ENCODE results near the gene FBXO21.
"Not testable (repeated sequence)": the region's sequence is repeated elsewhere in the genome, so short reads cannot be mapped to it uniquely, and the experiment has no call there.

FBXO21 gene

GRCh38 chr12:117100851-117101673 is 89.2 kb downstream of the FBXO21 start:
- DNase-seq, result no peak

DNA sequence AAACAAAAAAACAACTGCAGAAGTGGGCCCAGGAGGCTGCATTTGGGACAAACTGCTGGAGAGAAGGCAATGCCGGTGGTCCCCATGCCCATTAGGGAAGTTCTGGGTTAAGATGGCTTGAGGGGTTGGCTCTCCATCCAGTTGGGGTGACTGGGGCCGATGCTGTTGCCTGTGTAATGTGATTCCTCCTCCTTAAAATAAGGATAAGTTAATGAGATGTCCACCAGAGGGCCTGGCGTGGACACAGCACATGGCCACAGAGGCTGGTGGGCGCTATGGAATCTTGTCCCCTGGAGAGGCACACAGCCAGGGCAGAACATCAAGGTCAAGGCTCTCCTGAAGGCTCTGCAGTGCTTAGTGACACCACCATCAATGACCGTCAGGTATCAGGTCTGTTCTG is 90.0 kb downstream of the FBXO21 start:
- no peak for DNase-seq

- no peak for DNase-seq
Measured at GRCh38 chr12:117098361-117099217, 91.7 kb downstream of the FBXO21 start.

DNA sequence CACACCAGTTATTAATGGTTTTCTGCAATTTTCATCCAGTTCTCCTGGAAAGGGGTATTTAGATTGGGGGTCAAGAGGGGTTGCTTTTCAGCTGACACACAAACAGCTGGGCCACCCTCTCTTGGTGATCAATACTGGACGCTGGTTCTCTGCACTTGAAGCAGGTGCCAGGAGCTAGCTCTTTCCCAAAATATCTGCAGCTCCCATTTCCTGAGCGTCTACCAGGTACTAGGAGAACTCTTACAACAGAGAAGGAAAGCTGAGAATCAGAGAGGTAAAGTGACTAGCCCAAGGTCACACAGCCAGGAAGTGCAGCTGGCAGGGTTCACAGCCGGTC is 92.3 kb downstream of the FBXO21 start:
- no peak for DNase-seq

DNA sequence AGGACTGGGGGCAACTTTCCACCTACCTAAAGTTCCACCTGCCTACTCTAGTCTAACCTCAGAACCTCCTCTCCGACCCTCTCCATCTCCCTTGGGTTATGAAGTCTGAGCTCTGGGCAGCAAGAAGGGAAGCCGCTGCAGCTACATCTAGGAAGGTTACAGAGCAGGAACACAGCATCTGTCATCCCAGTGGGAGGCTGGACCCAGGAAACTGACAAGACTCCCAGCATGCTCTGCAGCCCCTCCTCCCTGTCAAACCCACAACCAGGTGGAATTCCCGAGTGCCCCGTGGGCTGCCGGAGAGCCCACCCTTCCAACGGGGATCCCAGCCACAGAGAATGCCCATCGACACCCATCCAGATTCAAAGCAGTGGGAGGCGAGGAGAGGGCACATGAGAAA is 93.1 kb downstream of the FBXO21 start:
- no peak for DNase-seq

DNA sequence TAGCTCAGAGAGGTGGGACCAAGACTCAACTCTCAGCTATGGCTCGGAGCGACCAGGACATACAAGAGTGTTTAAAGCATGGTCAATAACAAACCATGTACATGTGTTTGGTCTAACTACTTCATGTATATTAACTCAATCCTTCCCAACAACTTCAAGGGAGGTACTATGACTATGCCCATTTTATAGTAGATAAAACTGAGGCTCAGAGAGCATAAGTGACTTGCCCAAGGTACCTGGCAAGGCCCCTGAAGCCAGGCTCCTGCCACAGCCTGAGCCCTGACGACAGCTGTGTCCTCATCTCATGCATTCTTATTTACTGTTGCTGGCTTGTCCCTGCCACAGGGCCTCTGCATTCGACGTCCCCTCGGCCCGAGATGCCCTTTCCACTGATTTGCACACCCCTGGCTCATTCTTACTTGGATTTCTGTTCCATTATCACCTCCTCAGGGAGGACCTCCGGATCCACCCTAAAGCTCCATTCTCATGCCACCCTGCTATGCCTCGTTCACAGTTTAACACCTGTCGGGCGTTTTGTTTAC is 93.7 kb downstream of the FBXO21 start:
- no peak for DNase-seq

GRCh38 chr12:117095191-117095590 is 95.1 kb downstream of the FBXO21 start:
- not testable (repeated sequence) for DNase-seq

DNA sequence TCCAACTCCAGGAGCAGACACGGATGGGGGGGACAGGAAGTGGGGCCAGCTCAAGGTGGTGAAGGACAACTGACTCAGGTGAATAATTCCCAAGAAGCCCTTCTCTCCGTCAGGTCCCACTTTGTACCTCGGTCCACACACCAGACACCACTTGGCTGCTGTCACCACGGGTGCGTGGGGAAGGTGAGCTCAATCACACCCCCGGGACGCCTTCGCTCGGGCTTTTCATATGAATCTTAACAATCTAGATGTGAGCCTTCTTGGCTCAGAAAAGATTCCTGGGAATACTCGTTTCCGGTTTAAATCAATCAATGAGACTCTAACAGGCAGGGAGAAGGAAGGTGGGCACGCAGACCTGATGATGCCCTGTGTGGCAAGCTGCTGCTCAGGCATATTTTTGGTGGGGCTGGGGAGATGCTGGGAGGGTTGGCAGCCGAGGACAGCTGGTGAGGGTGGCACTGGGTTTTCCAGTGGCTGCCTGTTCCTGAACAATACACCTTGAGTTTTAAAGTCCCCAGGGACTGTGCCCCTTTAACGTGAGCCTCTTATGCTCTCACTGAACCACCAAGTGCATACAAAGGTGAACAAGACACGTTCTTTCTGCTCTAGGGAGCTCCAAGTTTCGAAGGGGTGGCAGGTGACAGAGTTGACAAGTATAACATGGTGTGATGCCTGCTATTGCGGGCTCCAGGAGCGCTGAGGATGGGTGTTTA is 96.2 kb downstream of the FBXO21 start:
- no peak for DNase-seq

DNA sequence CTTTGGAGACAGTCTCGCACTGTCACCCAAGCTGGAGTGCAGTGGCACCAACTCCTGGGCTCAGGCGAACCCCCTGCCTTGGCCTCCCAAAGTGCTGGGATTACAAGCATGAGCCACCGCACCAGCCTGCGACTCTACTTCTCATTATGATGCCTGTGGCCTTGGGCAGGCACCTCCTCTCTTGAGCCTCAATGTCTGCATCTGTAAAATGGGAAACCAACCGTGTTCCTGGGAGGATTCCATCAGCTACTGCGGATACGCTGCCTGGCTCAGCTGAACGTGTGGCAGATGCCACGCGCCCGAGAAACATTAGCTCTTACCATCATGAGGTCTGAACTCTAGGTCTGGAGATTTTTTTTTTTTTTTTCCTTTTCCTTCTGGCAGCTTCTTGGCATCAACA is 96.8 kb downstream of the FBXO21 start:
- no peak for DNase-seq

GRCh38 chr12:117092886-117093285 is 97.4 kb downstream of the FBXO21 start:
- no peak for DNase-seq

- no peak for DNase-seq
Measured at GRCh38 chr12:117092511-117092780, 97.8 kb downstream of the FBXO21 start.

Data from right hindlimb (tissue), 1 donor.